Stimulated activated CD8-positive, alpha-beta memory T cell treated with anti-CD3 and anti-CD28 coated beads, Interleukin-2, amount 100 ng/mL, for 1 hour (primary cell): ENCODE measurements around the gene GABRR2.
A peak's percentile ranks its signal among the peaks of the same experiment; 100 is the strongest.

Experiments used
- DNase-seq, 2 donors: peaks; one replicate each; pipeline ENCODE4 v3.0.0-alpha.2; 2020; ENCODE audit warnings: low read depth in 2 of 2

The GABRR2 gene

DNA sequence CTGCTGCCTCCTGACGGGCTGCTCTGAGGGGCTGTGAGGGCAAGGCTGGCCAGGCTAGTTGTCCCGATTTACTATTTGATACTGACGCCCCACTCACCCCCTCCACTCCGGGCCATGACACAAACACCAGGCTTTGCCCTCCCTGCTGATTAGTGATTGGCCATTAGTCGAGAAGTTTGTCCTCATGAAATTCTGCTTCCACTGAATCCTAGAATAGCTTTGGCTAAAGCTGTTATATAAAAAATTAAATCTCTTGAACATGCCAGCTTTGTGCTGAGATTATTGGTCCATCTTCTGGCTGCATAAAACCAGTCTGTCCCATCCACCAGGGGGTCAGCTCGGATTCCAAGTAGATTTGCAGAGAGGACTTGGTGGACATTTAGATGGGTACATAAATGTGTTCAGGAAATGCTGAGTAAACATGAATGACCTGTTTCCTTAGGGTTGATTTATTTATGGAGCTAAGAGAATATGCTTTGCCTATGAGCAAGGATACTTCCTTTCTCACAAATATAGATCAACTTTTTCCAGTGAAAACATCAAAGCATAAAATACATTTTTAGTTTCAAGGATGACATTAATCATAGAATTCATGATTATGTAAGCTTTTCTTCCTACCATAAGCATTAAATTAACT lies at the start of gene GABRR2:
TSS of gene GABRR2 (minus strand) at position 51 of the 637 bp plus-strand sequence. CDS start 134 bp downstream, outside the sequence.
- no peak for DNase-seq

DNA sequence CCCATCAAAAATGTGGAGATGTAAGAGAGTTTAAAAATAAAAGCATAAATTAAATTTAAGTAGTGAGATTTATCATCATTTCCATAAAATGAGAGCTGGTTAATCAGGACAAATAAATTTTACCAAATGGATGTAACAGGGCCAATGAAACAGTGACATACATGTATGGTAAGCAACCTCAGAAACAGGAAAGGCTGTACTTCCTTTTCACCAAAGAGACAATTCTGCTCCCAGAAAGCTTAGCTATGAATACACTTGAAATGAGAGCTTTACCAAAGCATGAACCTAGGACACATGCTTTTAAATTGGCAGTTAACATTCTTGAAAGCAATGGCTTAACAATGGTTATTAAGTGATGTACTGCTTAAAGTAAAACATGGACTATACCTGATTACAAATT lies 49.5 kb upstream of the GABRR2 start:
- no peak for DNase-seq

DNA sequence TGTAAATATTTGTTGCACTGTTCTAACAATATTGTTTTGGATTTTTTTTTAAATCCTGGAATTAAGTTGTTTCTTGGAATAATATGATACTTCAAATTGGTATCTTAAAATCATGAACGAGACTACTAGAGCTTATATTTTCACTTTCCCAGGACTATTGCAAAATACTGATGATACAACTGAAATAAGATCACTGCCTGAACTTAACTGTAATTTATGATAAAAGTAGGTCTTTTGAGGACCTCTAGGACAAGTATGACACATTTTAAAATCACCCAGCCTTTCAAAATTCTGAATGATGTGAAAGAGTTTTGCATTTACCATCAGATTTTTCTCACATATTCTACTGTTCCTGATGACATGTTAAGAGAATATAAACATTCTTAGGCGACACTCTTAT lies 46.1 kb upstream of the GABRR2 start:
- DNase-seq = no peak

- DNase-seq = no peak
These were observed 45.4 kb upstream of the GABRR2 start for GRCh38 chr6:89360415-89360999.

DNA sequence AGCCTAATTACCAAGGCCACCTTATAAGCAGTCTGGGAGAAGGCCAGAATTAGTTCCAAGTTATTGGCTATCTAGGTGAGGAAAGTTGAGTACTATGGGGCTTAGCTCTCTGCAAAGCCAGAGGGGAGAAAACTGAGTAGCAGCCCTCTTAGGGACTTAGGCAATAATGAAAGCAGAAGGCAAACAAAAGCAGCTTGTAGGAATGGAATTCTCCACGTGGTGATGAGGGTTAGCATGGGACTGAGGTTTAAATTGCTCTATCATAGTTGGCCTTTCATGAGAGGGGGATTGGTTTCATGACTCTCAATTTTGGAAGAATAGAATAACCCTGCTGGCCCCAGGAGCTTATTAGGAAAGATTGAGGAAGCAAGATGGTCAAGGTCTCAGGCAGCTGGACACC lies 44.5 kb upstream of the GABRR2 start:
- DNase-seq = no peak

DNA sequence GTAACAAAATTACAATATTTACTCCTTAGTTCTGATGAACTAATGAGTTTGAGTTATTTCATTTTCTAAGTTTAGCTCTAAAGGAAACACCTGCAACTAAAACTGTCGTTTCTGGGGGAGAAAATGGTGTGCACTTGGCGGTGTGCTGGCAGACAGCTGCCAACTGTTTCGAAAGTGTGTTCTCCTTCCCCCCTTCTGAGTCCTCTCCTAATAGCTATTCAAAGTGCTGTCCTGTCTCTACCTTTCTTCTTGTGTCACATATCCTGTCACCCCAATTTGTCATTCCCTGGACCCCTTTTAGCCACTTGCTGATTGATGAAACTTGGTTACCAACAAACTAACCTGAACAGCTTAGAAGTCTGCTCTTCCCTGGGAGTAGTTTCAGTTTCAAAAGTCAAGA lies 42.3 kb upstream of the GABRR2 start:
- DNase-seq = no peak

- DNase-seq = no peak
These were observed 41.6 kb upstream of the GABRR2 start for GRCh38 chr6:89356642-89357170.

DNA sequence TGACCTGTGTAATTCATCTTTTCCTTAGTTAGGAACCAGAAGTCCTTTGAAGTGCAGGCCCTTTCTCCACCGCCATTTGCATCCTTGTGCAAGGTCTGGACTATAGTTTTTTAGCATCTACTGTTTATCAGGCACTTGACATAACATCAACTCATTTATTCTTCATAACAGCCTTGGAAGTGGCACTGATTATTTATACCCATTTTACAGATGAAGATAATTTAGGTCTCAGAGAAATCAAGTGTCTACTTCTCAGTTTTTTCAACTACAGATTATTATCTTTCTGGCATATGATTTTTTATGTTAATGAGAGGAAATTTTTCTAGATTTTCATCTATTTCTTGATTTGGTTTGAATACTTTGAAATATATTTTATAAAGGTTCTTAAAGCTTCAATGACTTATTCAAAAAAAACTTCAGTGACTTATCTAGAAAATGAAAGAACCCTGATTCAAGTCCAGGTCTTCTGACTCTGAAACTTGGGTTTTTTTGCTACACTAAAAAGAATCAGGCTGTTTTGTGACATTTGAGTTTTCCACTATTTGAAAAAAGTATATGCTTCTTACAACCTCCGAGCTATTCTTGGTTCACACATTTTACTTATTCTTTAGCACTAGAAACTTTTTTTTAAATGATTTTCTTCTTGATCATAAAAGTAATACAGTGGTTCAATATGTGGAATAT lies 40.6 kb upstream of the GABRR2 start:
- no peak for DNase-seq

GRCh38 chr6:89353702-89354392 lies 38.7 kb upstream of the GABRR2 start:
- DNase-seq = no peak

GRCh38 chr6:89353118-89353556 lies 38.0 kb upstream of the GABRR2 start:
- DNase-seq = no peak

GRCh38 chr6:89352278-89353117 lies 37.4 kb upstream of the GABRR2 start, which contains the start of gene UBE2J1:
UBE2J1 (minus strand) TSS chr6:89352722; CDS start chr6:89352569, 153 bp downstream.
- DNase-seq = peak; percentile 51 to 52

GRCh38 chr6:89351671-89352277 lies 36.7 kb upstream of the GABRR2 start:
- DNase-seq = no peak

GRCh38 chr6:89350281-89350966 lies 35.3 kb upstream of the GABRR2 start:
- DNase-seq = no peak

GRCh38 chr6:89348372-89348771 lies 33.3 kb upstream of the GABRR2 start:
- DNase-seq = no peak

GRCh38 chr6:89347825-89348224 lies 32.7 kb upstream of the GABRR2 start:
- no peak for DNase-seq

GRCh38 chr6:89346433-89346832 lies 31.3 kb upstream of the GABRR2 start:
- no peak for DNase-seq

- no peak for DNase-seq
These were observed 24.5 kb upstream of the GABRR2 start for GRCh38 chr6:89339565-89339964.

DNA sequence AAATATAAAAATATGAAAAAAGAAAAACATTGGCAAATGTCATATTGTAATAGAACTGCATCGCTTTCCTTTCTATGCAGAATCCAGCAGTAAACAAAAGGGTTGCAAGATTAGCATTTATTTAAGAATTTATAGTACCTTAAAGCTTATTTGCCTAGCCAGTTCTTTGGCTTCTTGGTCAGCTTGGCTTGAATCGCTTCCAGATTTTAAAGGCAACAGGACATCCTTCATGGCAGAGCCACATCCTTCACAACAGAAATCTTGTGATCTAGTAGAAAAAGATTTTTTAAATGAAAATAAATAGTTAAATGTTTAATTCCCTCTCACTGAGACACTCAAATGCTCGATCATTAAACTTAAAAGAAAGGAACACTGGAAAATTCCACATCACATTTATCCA lies 20.1 kb upstream of the GABRR2 start:
- DNase-seq = no peak

DNA sequence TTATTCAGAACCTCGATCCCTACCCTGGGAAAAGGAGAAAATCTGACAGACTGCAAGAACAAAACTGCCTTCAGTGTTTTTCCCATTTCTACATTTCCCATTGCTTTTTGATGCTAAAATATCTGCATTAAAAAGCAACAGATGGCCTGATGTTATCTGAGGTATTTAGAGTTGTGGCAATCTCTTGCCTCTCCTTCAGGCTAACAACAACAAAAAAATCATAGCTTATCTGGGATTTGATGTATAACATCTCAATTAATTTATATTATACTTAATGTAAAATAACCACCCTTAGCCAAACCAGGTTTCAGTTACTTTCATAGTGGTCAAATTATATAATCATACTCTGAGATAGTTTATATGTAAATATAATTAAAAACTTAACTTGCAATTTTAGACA lies 15.8 kb upstream of the GABRR2 start:
- no peak for DNase-seq

- no peak for DNase-seq
These were observed 13.9 kb upstream of the GABRR2 start for GRCh38 chr6:89328976-89329375.
